ENCODE measurements around the gene MYRIP.

Gene MYRIP

DNA sequence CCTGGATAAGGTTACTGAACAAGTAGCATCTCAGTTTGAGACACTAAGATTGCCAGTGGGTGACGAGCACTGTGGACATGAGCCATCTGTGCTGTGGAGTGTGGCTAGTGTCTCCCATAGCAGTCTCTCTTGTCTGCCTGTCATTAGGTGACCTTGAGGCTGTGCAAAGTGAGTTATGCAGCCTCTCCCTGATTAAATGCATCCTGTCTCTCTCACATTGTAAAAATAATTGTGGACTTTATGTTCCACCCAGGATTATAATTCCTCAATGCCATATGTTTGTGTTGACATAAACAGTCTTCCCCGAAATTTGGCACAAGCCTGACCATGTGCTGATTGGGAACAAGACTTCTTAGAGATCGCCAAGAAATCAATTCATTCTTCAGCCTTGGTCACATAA, 168.9 kb downstream of the MYRIP start:
- no peak overlapping the region for H3K4me3 ChIP-seq (ENCODE audit: low read depth, low read length)
- no peak for DNase-seq (ENCODE audit: low read depth)
- TF ChIP-seq MYC (IDR thresholded peaks at IDR 0.05; ENCODE audit: low read depth, low read length) (no peak), POLR2A (IDR thresholded peaks at IDR 0.05; ENCODE audit: extremely low read depth, insufficient read length) (no peak)
- TF ChIP-seq, protein P1, sequence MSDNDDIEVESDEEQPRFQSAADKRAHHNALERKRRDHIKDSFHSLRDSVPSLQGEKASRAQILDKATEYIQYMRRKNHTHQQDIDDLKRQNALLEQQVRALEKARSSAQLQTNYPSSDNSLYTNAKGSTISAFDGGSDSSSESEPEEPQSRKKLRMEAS (IDR thresholded peaks at IDR 0.05; ENCODE audit: low read depth, low read length), result no peak
- TF ChIP-seq, protein P2, sequence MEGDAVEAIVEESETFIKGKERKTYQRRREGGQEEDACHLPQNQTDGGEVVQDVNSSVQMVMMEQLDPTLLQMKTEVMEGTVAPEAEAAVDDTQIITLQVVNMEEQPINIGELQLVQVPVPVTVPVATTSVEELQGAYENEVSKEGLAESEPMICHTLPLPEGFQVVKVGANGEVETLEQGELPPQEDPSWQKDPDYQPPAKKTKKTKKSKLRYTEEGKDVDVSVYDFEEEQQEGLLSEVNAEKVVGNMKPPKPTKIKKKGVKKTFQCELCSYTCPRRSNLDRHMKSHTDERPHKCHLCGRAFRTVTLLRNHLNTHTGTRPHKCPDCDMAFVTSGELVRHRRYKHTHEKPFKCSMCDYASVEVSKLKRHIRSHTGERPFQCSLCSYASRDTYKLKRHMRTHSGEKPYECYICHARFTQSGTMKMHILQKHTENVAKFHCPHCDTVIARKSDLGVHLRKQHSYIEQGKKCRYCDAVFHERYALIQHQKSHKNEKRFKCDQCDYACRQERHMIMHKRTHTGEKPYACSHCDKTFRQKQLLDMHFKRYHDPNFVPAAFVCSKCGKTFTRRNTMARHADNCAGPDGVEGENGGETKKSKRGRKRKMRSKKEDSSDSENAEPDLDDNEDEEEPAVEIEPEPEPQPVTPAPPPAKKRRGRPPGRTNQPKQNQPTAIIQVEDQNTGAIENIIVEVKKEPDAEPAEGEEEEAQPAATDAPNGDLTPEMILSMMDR (IDR thresholded peaks at IDR 0.05; ENCODE audit: low read depth, low read length), result no peak

DNA sequence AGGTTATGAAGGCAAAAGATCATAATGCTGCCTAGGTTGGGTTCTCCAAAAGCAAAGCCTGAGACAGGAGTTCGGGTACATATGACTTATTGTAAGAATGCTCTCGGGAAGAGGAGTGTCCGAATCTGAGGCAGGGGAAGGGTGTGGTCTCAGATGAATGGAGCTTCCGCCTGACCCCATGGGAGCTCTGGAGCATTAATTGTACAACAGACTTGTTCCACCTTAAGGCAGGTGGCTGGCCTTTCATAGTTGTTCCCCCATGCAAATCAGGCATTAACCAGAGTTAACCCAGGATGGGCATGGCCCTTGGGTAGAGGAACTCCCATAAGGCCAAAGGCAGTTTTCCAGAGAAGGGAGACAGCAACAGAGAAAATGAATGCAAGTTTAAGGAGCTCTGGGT, 170.6 kb downstream of the MYRIP start:
- TF ChIP-seq POLR2A (IDR thresholded peaks at IDR 0.05; ENCODE audit: extremely low read depth, insufficient read length) (no peak), MYC (IDR thresholded peaks at IDR 0.05; ENCODE audit: low read depth, low read length) (no peak)
- TF ChIP-seq, protein P1 (IDR thresholded peaks at IDR 0.05; ENCODE audit: low read depth, low read length), result no peak
- TF ChIP-seq, protein P2 (IDR thresholded peaks at IDR 0.05; ENCODE audit: low read depth, low read length), result no peak
- no peak overlapping the region for H3K4me3 ChIP-seq (ENCODE audit: low read depth, low read length)
- DNase-seq (ENCODE audit: low read depth), result no peak

DNA sequence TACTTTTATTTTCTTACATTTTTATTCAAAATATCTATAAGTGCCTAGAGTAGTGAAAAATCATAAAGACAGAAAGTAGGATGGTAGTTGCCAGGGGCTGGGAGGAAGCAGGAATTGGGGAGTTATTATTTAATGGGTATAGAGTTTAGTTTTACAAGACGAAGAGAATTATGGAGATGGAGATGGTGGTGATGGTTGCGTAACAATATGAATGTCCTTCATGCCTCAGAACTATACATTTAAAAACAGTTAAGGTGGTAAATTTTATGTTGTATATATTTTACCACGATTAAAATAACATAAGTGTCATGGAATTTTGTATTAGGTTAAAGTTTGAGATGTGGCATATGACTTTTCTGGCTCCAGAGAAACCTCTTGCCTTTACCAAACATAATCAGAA, 171.4 kb downstream of the MYRIP start:
- DNase-seq (ENCODE audit: low read depth), result no peak
- no peak overlapping the region for H3K4me3 ChIP-seq (ENCODE audit: low read depth, low read length)
- TF ChIP-seq POLR2A (IDR thresholded peaks at IDR 0.05; ENCODE audit: extremely low read depth, insufficient read length), result no peak
- TF ChIP-seq, protein P1 (IDR thresholded peaks at IDR 0.05; ENCODE audit: low read depth, low read length), result no peak
- TF ChIP-seq, protein P2 (IDR thresholded peaks at IDR 0.05; ENCODE audit: low read depth, low read length), result no peak
- no peak for TF ChIP-seq MYC (IDR thresholded peaks at IDR 0.05; ENCODE audit: low read depth, low read length)

DNA sequence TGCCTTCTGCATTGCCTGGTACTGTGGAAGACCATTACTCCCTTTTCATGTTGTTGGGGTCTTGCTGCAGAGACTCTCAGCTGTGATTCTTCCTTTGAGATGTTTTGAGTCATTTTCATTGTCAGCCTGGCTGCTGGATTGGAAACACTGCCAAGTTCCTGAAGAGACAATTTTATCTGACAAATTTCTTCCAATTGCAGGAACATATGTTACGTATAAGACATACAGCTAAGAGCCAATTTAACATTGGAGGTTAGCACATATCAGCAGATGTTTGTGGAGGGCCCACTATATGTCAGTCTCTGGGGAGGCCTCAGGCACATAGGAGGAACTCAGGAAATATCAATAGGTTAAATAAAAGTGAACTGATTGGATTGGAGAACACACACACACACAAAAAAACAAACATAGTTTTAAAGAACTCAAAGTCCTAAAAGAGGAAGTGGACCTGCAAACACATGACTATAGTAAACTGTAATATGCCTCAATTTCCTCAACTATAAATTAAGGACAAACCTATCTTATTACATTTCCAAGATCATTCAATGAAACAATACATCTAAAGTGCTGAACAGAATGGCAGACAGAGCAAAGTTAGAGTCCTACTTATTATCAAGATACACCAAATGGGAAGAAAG, 172.3 kb downstream of the MYRIP start:
- TF ChIP-seq, protein P1 (IDR thresholded peaks at IDR 0.05; ENCODE audit: low read depth, low read length), result no peak
- TF ChIP-seq POLR2A (IDR thresholded peaks at IDR 0.05; ENCODE audit: extremely low read depth, insufficient read length) (no peak), MYC (IDR thresholded peaks at IDR 0.05; ENCODE audit: low read depth, low read length) (no peak)
- TF ChIP-seq, protein P2 (IDR thresholded peaks at IDR 0.05; ENCODE audit: low read depth, low read length), result no peak
- no peak overlapping the region for H3K4me3 ChIP-seq (ENCODE audit: low read depth, low read length)
- no peak for DNase-seq (ENCODE audit: low read depth)

DNA sequence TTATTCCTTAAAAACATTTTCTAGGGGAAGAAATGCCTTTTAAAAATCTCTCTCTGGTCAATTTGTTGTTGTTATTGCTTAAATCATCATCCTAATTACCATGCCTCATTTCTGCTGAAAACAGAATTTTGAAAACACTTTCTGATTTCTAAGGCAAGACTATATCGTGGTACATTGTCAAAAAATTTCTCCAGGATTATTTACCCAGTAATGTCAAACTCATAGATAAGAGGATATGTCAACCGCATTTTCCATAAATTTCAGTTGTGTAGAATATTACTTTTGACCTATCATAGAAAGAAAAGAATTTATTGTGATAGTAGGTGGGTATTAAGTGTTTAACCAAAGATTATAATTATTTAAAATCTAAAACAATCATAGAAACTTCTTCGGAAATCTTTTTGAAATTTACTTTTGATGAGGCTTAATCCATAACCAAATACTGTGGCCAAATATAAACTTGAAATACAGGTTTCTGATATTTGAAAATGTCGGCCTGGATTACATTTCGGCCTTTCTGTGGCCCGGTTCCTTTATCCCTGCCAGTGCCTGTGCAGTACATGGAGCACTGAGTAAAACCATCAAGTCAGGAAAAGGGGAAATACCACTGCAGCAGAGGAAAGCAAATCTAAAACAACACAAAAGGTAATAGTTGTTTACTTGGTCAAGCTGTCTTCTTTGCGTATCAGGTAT, 173.4 kb downstream of the MYRIP start:
- DNase-seq (ENCODE audit: low read depth), result no peak
- no peak overlapping the region for H3K4me3 ChIP-seq (ENCODE audit: low read depth, low read length)
- no peak for TF ChIP-seq MYC (IDR thresholded peaks at IDR 0.05; ENCODE audit: low read depth, low read length)
- TF ChIP-seq, protein P2 (IDR thresholded peaks at IDR 0.05; ENCODE audit: low read depth, low read length), result no peak
- TF ChIP-seq, protein P1 (IDR thresholded peaks at IDR 0.05; ENCODE audit: low read depth, low read length), result no peak
- TF ChIP-seq POLR2A (IDR thresholded peaks at IDR 0.05; ENCODE audit: extremely low read depth, insufficient read length), result no peak
